GM12878 (cell line): ENCODE data around the gene TASOR2.

Experiments
- CTCF ChIP-seq, 3 experiments: IDR thresholded peaks in 2 of 3; conservative IDR thresholded peaks in 1 of 3; 2 replicates each; pipeline ENCODE4 v1.5.1; 2011; ENCODE audit warnings: low read depth in 3 of 3, low read length in 3 of 3, mild to moderate bottlenecking in 3 of 3, control low read depth in 2 of 3, moderate library complexity in 2 of 3, inconsistent platforms in 1 of 3, mixed read lengths in 1 of 3; ENCODE audit not compliant: control insufficient read depth in 2 of 3, insufficient read depth in 1 of 3; ENCODE audit errors: extremely low read depth in 1 of 3
- EGR1 ChIP-seq, 2 experiments: IDR thresholded peaks; 1 replicate in 1 of 2; 2 replicates in 1 of 2; pipeline ENCODE4 v1.6.1; 2011 to 2012; ENCODE audit warnings: low read depth in 2 of 2, low read length in 2 of 2, borderline replicate concordance in 1 of 2, mild to moderate bottlenecking in 1 of 2, moderate library complexity in 1 of 2
- EZH2 ChIP-seq: IDR thresholded peaks from 2 replicates; pipeline ENCODE4 v1.6.1; 2012; ENCODE audit warnings: low read depth, mild to moderate bottlenecking, control low read depth, inconsistent platforms, low read length, borderline replicate concordance; ENCODE audit not compliant: control insufficient read depth
- FOS ChIP-seq: IDR thresholded peaks from 3 replicates; pipeline ENCODE4 v1.6.1; 2011; ENCODE audit warnings: borderline replicate concordance; ENCODE audit not compliant: insufficient read length; ENCODE audit errors: extremely low read depth
- GABPA ChIP-seq: IDR thresholded peaks from 2 replicates; pipeline ENCODE4 v1.6.1; 2014; ENCODE audit warnings: antibody characterized with exemption, low read depth, mild to moderate bottlenecking, inconsistent platforms
- MTA3 ChIP-seq: IDR thresholded peaks from 2 replicates; pipeline ENCODE4 v1.6.1; 2012; ENCODE audit warnings: low read length, inconsistent platforms, borderline replicate concordance
- POLR2A ChIP-seq: IDR thresholded peaks from 2 replicates; pipeline ENCODE4 v1.6.1; 2011; ENCODE audit warnings: low read depth, mild to moderate bottlenecking, low read length
- POLR2AphosphoS5 ChIP-seq: IDR thresholded peaks from 2 replicates; pipeline ENCODE4 v1.6.1; 2011; ENCODE audit warnings: mild to moderate bottlenecking, low read length, inconsistent platforms
- RFX5 ChIP-seq: IDR thresholded peaks from 2 replicates; pipeline ENCODE4 v1.6.1; 2011; ENCODE audit warnings: low read depth, low read length, improper control_type of control experiment
- SMARCA5 ChIP-seq: fragments of 450-650 bp; IDR thresholded peaks from 2 replicates; pipeline ENCODE4 v1.6.1; 2017; ENCODE audit warnings: mild to moderate bottlenecking
- SMC3 ChIP-seq: IDR thresholded peaks from 2 replicates; pipeline ENCODE4 v1.6.1; 2011; ENCODE audit warnings: low read length, improper control_type of control experiment, borderline replicate concordance
- STAT3 ChIP-seq: IDR thresholded peaks from 2 replicates; pipeline ENCODE4 v1.6.1; 2011; ENCODE audit warnings: low read depth, low read length, improper control_type of control experiment
- ZBTB11 ChIP-seq: fragments of 450-650 bp; formaldehyde crosslinking; IDR thresholded peaks from 2 replicates; pipeline ENCODE4 v1.5.0; 2022; ENCODE audit warnings: mild to moderate bottlenecking, missing genetic modification characterization

GRCh38 chr10:5640036-5640435, 44.6 kb upstream of the TASOR2 start:
- no peak for TF ChIP-seq SMARCA5
- no peak for TF ChIP-seq RFX5
- no peak for TF ChIP-seq CTCF (IDR thresholded peaks at IDR 0.05 in 2 of 3, conservative IDR thresholded peaks at IDR 0.05 in 1 of 3; ENCODE audit: control insufficient read depth in 2 of 3, extremely low read depth in 1 of 3, insufficient read depth in 1 of 3, low read depth in 3 of 3, low read length in 3 of 3)
- TF ChIP-seq POLR2AphosphoS5, result no peak
- no peak for TF ChIP-seq MTA3
- TF ChIP-seq EGR1 (IDR thresholded peaks at IDR 0.05; ENCODE audit: borderline replicate concordance in 1 of 2, low read depth in 2 of 2, low read length in 2 of 2), result no peak
- no peak for TF ChIP-seq EZH2
- TF ChIP-seq ZBTB11, result no peak
- no peak for TF ChIP-seq STAT3
- no peak for TF ChIP-seq SMC3
- no peak for TF ChIP-seq FOS
- no peak for TF ChIP-seq GABPA
- TF ChIP-seq POLR2A, result no peak
